Trophoblast cell (in vitro differentiated cells and primary cell): ENCODE measurements around the gene JOSD2.

Experiments
- DNase-seq, 2 donors: peaks; one replicate each; pipeline ENCODE4 v3.0.0-alpha.2; 2016
- H2AFZ ChIP-seq: 2 replicates; pipeline ENCODE4 v1.6.1; 2013; ENCODE audit warnings: low read length, moderate library complexity, mild to moderate bottlenecking; ENCODE audit not compliant: insufficient read depth, poor library complexity
- H2AK5ac ChIP-seq: 2 replicates; pipeline ENCODE4 v1.6.1; 2013; ENCODE audit warnings: mild to moderate bottlenecking, low read length
- H2BK120ac ChIP-seq: 2 replicates; pipeline ENCODE4 v1.6.1; 2013; ENCODE audit warnings: low read length, mild to moderate bottlenecking, moderate library complexity; ENCODE audit not compliant: insufficient read depth, poor library complexity
- H2BK12ac ChIP-seq: 2 replicates; pipeline ENCODE4 v1.6.1; 2013; ENCODE audit warnings: mild to moderate bottlenecking, low read length, moderate library complexity
- H2BK5ac ChIP-seq: 2 replicates; pipeline ENCODE4 v1.6.1; 2013; ENCODE audit warnings: low read length, low read depth, moderate library complexity, mild to moderate bottlenecking; ENCODE audit not compliant: poor library complexity
- H3K14ac ChIP-seq: 2 replicates; pipeline ENCODE4 v1.6.1; 2013; ENCODE audit warnings: mild to moderate bottlenecking, low read length
- H3K18ac ChIP-seq: 2 replicates; pipeline ENCODE4 v1.6.1; 2013; ENCODE audit warnings: mild to moderate bottlenecking, low read length
- H3K23ac ChIP-seq: 2 replicates; pipeline ENCODE4 v1.6.1; 2013; ENCODE audit warnings: low read length
- H3K27ac ChIP-seq: 2 replicates; pipeline ENCODE4 v1.5.1; 2013; ENCODE audit warnings: low read depth, mild to moderate bottlenecking, inconsistent platforms, low read length, moderate library complexity
- H3K27me3 ChIP-seq: 2 replicates; pipeline ENCODE4 v1.6.1; 2013; ENCODE audit warnings: inconsistent platforms, mild to moderate bottlenecking, low read length, moderate library complexity; ENCODE audit not compliant: insufficient read depth
- H3K36me3 ChIP-seq, 2 experiments: 1 replicate in 1 of 2; 2 replicates in 1 of 2; pipeline ENCODE4 v1.6.1; 2013; ENCODE audit warnings: low read length in 2 of 2, mild to moderate bottlenecking in 2 of 2, moderate library complexity in 1 of 2; ENCODE audit not compliant: insufficient read depth in 2 of 2, control insufficient read depth in 1 of 2
- H3K4ac ChIP-seq: 2 replicates; pipeline ENCODE4 v1.6.1; 2013; ENCODE audit warnings: low read depth, mild to moderate bottlenecking, low read length, moderate library complexity
- H3K4me1 ChIP-seq, 2 experiments: 1 replicate in 1 of 2; 2 replicates in 1 of 2; pipeline ENCODE4 v1.6.1; 2013; ENCODE audit warnings: low read length in 2 of 2, mild to moderate bottlenecking in 2 of 2, moderate library complexity in 1 of 2; ENCODE audit not compliant: insufficient read depth in 2 of 2, control insufficient read depth in 1 of 2
- H3K4me2 ChIP-seq: 2 replicates; pipeline ENCODE4 v1.6.1; 2013; ENCODE audit warnings: inconsistent platforms, mild to moderate bottlenecking, low read length, moderate library complexity
- H3K4me3 ChIP-seq: 2 replicates; pipeline ENCODE4 v1.5.1; 2013; ENCODE audit warnings: mild to moderate bottlenecking, low read depth, low read length, inconsistent platforms
- H3K79me1 ChIP-seq: one replicate; pipeline ENCODE4 v1.6.1; 2013; ENCODE audit warnings: low read length
- H3K79me2 ChIP-seq: 2 replicates; pipeline ENCODE4 v1.6.1; 2013; ENCODE audit warnings: low read length, mild to moderate bottlenecking; ENCODE audit not compliant: control insufficient read depth, insufficient read depth, poor library complexity
- H3K9ac ChIP-seq: 2 replicates; pipeline ENCODE4 v1.6.1; 2013; ENCODE audit warnings: mild to moderate bottlenecking, low read length
- H3K9me3 ChIP-seq: 2 replicates; pipeline ENCODE4 v1.6.1; 2013; ENCODE audit warnings: low read depth, mild to moderate bottlenecking, control low read depth, inconsistent platforms, low read length; ENCODE audit not compliant: insufficient read depth
- H4K12ac ChIP-seq: 2 replicates; pipeline ENCODE4 v1.6.1; 2013; ENCODE audit warnings: low read depth, mild to moderate bottlenecking, low read length, moderate library complexity
- H4K8ac ChIP-seq: 2 replicates; pipeline ENCODE4 v1.6.1; 2013; ENCODE audit warnings: low read depth, mild to moderate bottlenecking, low read length, moderate library complexity
- H4K91ac ChIP-seq: one replicate; pipeline ENCODE4 v1.6.1; 2013; ENCODE audit warnings: low read depth, mild to moderate bottlenecking, low read length, moderate library complexity
- WGBS: extraction: QIAGEN DNeasy Blood & Tissue Kit; methylation state at CpG from one replicate; pipeline ENCODE4 v1.1.7; 2013; ENCODE audit warnings: missing lambda C conversion rate; ENCODE audit not compliant: insufficient read length, insufficient coverage; ENCODE audit errors: extremely low coverage; 5-methylcytosine and 5-hydroxymethylcytosine counted together

The JOSD2 gene

GRCh38 chr19:50517704-50518075, 6.7 kb upstream of the JOSD2 start:
- no peak overlapping the region for H3K4me2 ChIP-seq
- H3K23ac ChIP-seq = no peak overlapping the region
- no peak overlapping the region for H3K14ac ChIP-seq
- H2BK5ac ChIP-seq = no peak overlapping the region
- no peak overlapping the region for H4K91ac ChIP-seq
- no peak overlapping the region for H2AK5ac ChIP-seq
- H3K9me3 ChIP-seq = peaks cover 16% of the 10 kb centered on the region
- H3K79me2 ChIP-seq = no peaks in the 10 kb centered on the region
- no peak overlapping the region for H3K4me3 ChIP-seq
- H4K12ac ChIP-seq = no peak overlapping the region
- no peak overlapping the region for H3K4ac ChIP-seq
- H3K4me1 ChIP-seq = no peaks in the 10 kb centered on the region
- no peak overlapping the region for H3K9ac ChIP-seq
- no peaks in the 10 kb centered on the region for H3K79me1 ChIP-seq
- no peak for DNase-seq
- no peak overlapping the region for H2AFZ ChIP-seq
- no peaks in the 10 kb centered on the region for H3K27me3 ChIP-seq
- no peaks in the 10 kb centered on the region for H3K36me3 ChIP-seq
- H4K8ac ChIP-seq = no peak overlapping the region
- H2BK120ac ChIP-seq = no peak overlapping the region
- WGBS = no CpG with 5 or more reads among the region's 37 CpGs
- H3K27ac ChIP-seq = no peak overlapping the region
- H3K18ac ChIP-seq = no peak overlapping the region
- H2BK12ac ChIP-seq = no peak overlapping the region

- DNase-seq = no peak
- H3K9ac ChIP-seq = no peak overlapping the region
- H3K36me3 ChIP-seq = no peaks in the 10 kb centered on the region
- no peak overlapping the region for H3K4me2 ChIP-seq
- H4K91ac ChIP-seq = no peak overlapping the region
- H2AK5ac ChIP-seq = no peak overlapping the region
- H2BK5ac ChIP-seq = no peak overlapping the region
- no peak overlapping the region for H2AFZ ChIP-seq
- WGBS = no CpG with 5 or more reads among the region's 53 CpGs
- no peaks in the 10 kb centered on the region for H3K79me2 ChIP-seq
- peaks cover 0 to under 1% of the 10 kb centered on the region in 2 experiments for H3K4me1 ChIP-seq
- no peaks in the 10 kb centered on the region for H3K27me3 ChIP-seq
- H3K9me3 ChIP-seq = peaks cover 16% of the 10 kb centered on the region
- no peak overlapping the region for H4K12ac ChIP-seq
- no peaks in the 10 kb centered on the region for H3K79me1 ChIP-seq
- no peak overlapping the region for H4K8ac ChIP-seq
- H3K14ac ChIP-seq = no peak overlapping the region
- H3K18ac ChIP-seq = no peak overlapping the region
- no peak overlapping the region for H2BK12ac ChIP-seq
- H3K4ac ChIP-seq = no peak overlapping the region
- no peak overlapping the region for H3K4me3 ChIP-seq
- no peak overlapping the region for H3K27ac ChIP-seq
- no peak overlapping the region for H2BK120ac ChIP-seq
- no peak overlapping the region for H3K23ac ChIP-seq
These were observed 6.1 kb upstream of the JOSD2 start for GRCh38 chr19:50516964-50517703.

- no peaks in the 10 kb centered on the region for H3K27me3 ChIP-seq
- no CpG with 5 or more reads among the region's 12 CpGs for WGBS
These were observed 5.5 kb upstream of the JOSD2 start for GRCh38 chr19:50516456-50516855.

GRCh38 chr19:50515168-50515561, 4.2 kb upstream of the JOSD2 start:
- Histone ChIP-seq H4K8ac (no peak overlapping the region), H3K9me3 (peaks cover 16% of the 10 kb centered on the region), H3K23ac (no peak overlapping the region), H3K79me1 (peaks cover 9% of the 10 kb centered on the region), H3K27ac (no peak overlapping the region), H3K36me3 (no peaks in the 10 kb centered on the region), H3K14ac (no peak overlapping the region), H4K12ac (no peak overlapping the region), H2AK5ac (no peak overlapping the region), H3K18ac (no peak overlapping the region), H3K4me2 (no peak overlapping the region), H3K4me3 (no peak overlapping the region), H3K79me2 (peaks cover 5% of the 10 kb centered on the region), H3K4ac (no peak overlapping the region), H2AFZ (no peak overlapping the region), H2BK12ac (no peak overlapping the region), H3K27me3 (no peaks in the 10 kb centered on the region), H2BK120ac (no peak overlapping the region), H3K9ac (no peak overlapping the region), H2BK5ac (no peak overlapping the region), H3K4me1 (peaks cover 7 to 8% of the 10 kb centered on the region in 2 experiments), H4K91ac (no peak overlapping the region)
- no peak for DNase-seq
- no CpG with 5 or more reads among the region's 11 CpGs for WGBS

More at GRCh38 chr19:50516456-50516855, 5.5 kb upstream of the JOSD2 start:
- Histone ChIP-seq H3K79me2 (no peaks in the 10 kb centered on the region), H3K36me3 (no peaks in the 10 kb centered on the region), H4K91ac (no peak overlapping the region), H3K18ac (no peak overlapping the region), H3K14ac (no peak overlapping the region), H2BK5ac (no peak overlapping the region), H3K4me1 (peaks cover 2% of the 10 kb centered on the region in 2 experiments), H3K4ac (no peak overlapping the region), H3K79me1 (peaks cover 2% of the 10 kb centered on the region), H3K4me2 (no peak overlapping the region), H2BK120ac (no peak overlapping the region), H2BK12ac (no peak overlapping the region), H3K27ac (no peak overlapping the region), H2AK5ac (no peak overlapping the region), H4K8ac (no peak overlapping the region), H3K9me3 (peaks cover 16% of the 10 kb centered on the region), H3K9ac (no peak overlapping the region), H3K4me3 (no peak overlapping the region), H3K23ac (no peak overlapping the region), H4K12ac (no peak overlapping the region), H2AFZ (no peak overlapping the region)
- no peak for DNase-seq
